Measurements from ENCODE around the gene PF4V1.

Gene PF4V1

GRCh38 chr4:73847526-73848182 lies 5.4 kb upstream of the PF4V1 start:
- no peak for DNase-seq

DNA sequence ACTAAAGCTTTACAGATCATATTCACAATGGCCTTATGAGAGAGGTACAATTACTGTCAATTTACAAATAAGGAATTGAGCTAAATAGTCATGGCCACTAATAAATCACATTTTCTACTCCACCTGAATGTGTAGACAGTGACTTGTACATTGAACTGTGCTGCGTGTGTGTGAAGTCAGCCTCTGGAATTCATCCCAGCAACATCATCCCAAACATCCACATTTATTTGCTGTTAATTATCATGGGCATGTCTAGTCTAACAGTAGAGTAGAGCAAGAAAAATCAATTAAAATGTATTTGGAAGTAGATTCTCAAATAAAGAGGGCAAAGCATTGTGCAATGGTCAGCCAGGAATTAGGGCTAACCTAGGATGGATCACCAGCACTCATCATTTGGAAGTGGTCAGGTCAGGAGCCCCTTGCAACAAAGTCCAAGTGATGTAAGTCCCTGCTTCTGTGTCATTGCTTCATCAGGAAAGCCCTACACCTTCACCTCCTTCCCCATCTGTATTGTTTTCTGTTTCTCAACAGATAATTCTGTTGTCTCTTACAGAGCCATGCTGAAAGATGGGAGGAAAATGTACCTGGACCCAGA lies 4.8 kb upstream of the PF4V1 start:
- DNase-seq: no peak

DNA sequence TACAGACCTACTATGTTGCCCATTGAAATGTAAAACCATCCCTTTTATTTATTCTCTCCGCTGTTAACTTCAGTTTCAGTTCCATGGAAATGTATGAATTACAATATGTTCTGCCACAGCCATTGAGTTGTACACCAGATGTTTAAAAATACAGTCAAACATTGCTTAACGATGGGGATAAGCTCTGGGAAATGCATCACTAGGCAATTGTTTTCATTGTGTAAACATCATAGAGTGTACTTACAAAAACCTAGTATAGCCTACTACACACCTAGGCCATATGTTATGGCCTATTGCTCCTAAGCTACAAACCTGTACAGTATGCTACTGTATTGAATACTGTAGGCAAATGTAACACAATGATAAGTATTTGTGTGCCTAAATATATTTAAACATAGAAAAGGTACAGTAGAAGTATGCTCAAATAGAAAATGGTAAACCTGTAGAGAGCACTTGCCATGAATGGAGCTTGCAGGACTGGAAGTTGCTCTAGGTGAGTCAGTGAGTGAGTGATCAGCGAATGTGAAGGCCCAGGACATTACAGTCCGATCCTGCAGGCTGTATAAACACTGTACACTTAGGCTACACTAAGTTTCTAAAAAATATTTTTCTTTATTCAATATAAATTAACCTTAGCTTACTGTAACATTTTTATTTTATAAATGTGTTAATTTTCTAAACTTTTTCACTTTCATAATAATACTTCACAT lies 2.7 kb upstream of the PF4V1 start:
- DNase-seq: no peak

DNA sequence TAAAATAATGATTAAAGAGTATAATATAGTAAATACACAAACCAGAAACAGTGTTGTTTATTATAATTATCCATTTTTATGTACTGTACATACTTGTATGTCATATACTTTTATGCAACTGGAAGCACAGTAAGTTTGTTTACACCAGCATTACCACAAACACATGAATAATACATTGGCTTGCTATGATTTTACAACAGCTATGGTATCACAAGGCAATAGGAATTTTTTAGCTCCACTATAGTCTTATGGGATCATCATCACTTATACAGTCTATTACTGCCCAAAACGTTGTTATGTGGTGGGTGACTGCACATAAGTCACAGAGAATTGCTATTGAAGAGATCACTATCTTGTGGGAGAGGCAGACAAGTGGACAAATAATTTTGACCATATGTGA lies 1.8 kb upstream of the PF4V1 start:
- DNase-seq: no peak

- no peak for DNase-seq
These were observed 325 bp upstream of the PF4V1 start for GRCh38 chr4:73852771-73853170.

- no peak for DNase-seq
These were observed 800 bp downstream of the PF4V1 start for GRCh38 chr4:73853718-73854473.

DNA sequence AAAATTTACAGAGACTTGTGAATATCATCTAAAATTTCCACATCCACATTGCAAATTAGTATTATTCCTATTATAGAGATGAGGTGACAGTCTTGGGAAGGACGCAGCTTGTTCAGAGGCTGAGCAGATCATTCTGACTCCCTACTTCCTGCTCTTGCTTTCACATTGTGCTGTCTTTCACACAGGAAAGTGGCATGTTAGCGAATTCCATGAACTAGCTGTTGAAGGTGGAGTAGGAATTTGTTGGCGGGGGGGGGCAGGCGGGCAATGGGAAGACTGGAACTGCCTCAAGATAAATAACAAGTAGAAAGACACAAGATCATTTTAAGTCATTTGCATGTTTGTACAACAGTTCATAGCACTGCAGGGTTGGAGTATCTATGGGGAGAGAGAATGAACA lies 2.3 kb downstream of the PF4V1 start:
- no peak for DNase-seq

DNA sequence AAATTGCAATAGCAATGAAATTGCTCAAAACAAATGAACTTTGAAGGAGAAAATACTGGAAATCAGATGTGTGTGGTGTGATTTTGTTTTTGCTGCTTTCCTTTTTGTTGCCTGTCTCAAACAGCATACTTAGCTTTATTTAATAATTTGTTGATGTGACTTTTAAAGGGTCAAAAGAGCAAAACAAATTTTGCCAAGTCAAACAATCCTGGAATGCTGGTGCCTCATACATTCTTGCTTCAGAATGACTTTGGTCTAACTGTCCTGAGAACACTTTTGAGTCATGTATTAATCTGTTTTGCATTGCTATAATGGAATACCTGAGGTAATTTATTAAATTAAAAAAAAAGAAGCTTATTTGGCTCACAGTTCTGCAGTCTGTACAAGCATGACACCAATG lies 3.4 kb downstream of the PF4V1 start:
- DNase-seq: no peak

DNA sequence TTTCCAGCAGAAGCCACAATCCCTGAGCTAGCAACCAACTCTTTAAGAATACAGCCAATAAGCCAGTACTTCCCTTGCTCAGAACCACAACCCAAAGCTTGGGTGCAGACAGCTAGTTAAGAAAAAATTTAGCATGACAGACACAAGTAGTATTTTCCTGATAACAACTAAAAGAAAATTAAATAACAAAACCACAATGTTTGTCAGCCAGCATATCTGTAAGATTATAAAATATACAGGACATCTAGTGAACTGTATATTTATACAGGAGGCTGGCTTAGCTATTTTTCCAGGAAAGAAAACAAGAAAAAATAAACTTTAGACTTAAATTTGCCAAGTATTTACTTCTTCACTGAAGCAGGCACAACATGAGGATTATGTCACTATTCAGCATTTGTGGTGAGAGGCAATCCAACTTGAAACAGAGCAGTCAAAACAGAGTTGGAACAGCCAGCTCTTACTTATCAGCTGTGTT lies 6.6 kb downstream of the PF4V1 start:
- no peak for DNase-seq

- DNase-seq: no peak
These were observed 7.1 kb downstream of the PF4V1 start for GRCh38 chr4:73860181-73860580.

DNA sequence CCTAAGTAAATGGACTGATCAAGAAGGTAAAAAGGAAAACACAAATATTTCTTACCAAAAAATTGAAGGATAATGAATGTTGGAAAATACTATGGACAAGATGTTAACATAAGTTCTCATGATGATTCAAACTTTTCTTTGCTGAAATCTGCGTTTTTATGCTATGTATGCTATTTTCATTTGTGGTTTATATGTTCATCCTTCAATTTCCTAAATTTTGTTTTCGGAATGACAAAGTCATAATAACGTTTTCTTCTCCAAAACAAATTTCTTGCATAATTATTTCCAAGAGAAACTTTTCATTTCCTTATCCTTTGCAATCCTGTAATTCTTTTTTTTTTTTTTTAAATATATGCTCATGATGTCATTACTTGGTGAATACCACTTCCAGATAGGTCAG lies 7.8 kb downstream of the PF4V1 start:
- no peak for DNase-seq

DNA sequence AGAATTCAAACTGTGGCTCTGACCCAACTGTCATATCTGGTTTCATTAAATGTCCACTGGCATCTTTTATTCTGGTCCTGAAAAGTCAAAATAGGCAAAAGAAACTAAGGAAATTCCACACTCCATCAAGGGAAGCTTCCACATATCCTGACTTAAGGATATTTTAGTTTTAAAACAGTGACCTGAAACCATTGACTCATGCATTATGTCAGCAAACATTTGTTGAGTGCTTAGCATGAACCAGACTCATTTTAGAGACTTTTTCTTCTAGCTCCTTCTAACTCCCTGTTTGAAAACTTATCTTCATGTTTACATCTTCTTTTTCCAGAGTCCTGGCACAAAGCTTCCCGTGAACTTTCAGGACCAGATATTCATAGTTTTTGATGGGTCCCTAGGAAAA lies 9.2 kb downstream of the PF4V1 start:
- DNase-seq: no peak

DNA sequence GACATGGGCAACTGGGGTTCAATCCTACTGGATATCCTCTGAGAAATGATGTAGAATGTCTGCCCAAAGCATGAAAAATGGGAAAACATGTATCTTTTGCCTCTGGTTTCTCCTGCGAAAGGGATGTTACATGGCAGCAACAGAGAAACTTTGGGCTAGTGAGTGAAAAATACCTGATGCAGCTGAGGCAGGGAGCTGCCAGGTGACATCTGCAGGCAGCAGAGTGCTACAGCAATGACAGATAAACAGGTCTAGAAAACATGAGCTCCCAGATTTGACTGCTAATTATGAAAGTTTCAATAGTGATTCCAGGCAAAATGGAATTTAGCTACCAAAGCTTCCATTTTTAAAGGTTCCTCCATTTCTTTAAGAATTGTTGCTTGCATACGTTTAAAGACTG lies 11.3 kb downstream of the PF4V1 start:
- no peak for DNase-seq

GRCh38 chr4:73864961-73865360 lies 11.9 kb downstream of the PF4V1 start:
- no peak for DNase-seq

DNA sequence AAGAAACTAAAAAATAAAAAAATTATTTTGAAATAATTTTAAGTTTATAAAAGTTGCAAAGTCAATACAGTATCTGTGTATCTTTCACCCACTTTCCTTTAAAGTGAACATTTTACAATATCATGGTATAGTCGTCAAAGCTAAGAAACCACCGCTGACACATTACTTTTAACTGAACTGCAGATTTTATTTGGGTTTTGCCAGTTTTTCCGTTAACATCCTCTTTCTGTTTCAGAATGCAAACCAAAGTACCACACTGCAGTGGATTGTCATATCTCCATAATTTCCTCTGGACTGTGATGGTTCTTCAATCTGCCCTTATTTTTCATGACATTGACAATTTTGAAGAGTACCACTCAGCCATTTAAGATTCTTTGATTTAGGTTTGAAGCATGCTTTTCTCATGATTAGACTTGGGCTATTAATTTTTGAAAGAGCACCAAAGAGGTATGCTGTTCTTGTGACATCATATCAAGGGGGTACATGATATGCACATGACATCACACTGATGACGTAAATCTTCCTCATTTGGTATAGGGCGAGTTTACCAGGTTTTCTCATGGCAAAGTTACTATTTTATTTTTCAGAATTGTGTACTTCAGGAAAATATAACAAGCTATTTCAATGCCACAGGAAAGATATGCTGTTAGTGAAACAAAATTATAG lies 12.5 kb downstream of the PF4V1 start:
- no peak for DNase-seq

DNA sequence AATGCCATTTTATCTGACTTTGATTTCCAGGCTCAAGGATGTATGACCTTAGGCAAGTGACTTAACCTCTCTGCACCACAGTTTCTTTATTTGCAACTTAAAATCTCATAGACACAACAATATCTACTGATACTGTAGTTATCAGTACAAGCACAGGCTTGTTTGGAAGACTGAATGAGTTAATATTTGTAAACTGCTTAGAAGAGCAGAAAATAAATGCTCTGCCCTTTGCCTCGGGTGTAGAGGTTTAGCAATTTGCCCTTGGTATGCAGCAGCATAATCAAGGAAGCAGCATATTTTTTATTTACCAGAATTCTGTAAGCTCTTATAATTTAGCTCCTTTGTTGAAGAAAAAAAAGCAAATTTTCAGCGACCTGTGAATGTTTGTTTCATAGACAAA lies 13.2 kb downstream of the PF4V1 start:
- no peak for DNase-seq

GRCh38 chr4:73867783-73868182 lies 14.7 kb downstream of the PF4V1 start:
- DNase-seq: no peak

DNA sequence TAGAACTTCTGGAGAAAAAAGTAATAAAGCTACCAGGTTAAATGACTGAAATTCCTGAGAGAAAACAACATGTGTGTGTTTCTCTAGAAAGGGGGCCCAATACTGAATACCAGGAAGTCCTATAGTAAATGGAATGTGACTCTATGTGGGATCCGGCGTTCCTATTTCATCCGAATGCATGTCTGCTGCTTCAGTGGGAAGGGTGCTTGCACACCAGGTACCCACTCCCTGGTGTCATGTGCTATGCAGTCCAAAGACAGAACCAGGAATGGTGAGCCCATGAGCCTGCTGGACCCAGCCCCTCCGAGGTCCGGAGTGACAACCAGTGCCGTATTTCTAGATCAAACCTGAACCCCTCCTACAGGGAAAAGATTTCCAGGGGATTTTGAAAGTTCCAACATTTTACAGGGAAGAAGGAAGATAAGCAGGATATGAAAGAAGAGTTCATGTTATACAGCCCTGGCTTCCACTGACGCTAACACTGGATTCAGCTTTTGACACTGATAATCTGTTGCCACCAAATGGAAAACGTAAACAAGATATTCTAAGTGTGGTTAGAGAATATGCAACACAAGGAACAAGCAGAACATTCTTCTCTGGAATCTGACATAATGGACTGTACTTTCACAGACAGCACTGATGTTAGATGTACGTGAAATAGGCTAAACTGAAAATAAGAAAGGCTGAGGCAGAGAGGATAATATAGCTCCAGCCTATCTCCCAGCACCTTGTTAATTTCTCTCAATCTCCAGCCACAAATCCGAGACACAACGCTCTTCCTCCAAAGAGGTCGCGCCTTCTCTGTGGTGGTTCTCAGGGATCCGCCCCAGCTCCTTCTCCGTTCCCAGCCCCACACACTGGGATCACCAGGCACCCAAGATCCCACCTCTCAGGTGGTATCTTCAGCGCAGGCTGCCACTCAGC lies 15.4 kb downstream of the PF4V1 start:
- DNase-seq: no peak

DNA sequence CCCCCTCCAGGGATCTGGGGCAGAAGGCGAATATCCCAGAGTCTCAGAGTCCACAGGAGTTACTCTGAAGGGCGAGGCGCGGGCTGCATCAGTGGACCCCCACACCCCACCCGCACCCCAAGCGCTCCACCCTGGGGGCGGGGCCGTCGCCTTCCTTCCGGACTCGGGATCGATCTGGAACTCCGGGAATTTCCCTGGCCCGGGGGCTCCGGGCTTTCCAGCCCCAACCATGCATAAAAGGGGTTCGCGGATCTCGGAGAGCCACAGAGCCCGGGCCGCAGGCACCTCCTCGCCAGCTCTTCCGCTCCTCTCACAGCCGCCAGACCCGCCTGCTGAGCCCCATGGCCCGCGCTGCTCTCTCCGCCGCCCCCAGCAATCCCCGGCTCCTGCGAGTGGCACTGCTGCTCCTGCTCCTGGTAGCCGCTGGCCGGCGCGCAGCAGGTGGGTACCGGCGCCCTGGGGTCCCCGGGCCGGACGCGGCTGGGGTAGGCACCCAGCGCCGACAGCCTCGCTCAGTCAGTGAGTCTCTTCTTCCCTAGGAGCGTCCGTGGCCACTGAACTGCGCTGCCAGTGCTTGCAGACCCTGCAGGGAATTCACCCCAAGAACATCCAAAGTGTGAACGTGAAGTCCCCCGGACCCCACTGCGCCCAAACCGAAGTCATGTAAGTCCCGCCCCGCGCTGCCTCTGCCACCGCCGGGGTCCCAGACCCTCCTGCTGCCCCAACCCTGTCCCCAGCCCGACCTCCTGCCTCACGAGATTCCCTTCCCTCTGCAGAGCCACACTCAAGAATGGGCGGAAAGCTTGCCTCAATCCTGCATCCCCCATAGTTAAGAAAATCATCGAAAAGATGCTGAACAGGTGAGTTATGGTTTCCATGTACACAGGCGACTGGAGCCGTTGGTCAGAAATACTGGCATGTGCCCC lies 16.3 kb downstream of the PF4V1 start, which contains the start of gene CXCL1:
TSS of gene CXCL1 (plus strand) at position 264 of the 926 bp plus-strand sequence. CDS start at position 342, 78 bp downstream.
- DNase-seq: no peak

DNA sequence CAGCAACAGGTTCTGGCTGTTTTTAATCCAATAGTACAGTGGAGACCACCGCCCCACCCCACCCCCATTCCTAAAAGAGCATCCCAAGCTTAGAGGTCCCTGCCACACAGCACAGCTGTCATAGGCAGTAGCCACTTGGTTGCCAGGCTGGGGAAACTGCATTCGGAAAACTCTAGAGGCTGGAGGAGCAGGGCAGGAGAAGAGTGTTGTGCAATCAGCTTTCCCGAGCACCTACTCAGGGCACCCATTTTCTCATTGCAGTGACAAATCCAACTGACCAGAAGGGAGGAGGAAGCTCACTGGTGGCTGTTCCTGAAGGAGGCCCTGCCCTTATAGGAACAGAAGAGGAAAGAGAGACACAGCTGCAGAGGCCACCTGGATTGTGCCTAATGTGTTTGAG lies 17.2 kb downstream of the PF4V1 start:
- DNase-seq: no peak

DNA sequence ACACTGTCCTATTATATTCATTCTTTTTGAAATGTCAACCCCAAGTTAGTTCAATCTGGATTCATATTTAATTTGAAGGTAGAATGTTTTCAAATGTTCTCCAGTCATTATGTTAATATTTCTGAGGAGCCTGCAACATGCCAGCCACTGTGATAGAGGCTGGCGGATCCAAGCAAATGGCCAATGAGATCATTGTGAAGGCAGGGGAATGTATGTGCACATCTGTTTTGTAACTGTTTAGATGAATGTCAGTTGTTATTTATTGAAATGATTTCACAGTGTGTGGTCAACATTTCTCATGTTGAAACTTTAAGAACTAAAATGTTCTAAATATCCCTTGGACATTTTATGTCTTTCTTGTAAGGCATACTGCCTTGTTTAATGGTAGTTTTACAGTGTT lies 17.7 kb downstream of the PF4V1 start:
- no peak for DNase-seq

Data from CD4-positive, alpha-beta T cell treated with Interleukin-6 for 4 hours (primary cell).